Endothelial cell of umbilical vein (primary cell): ENCODE data around the gene ESYT2. TPM values are rescaled to one million over a fixed set of nuclear protein-coding genes. Genes with fewer than 3 reads are reported as not detected.

ENCODE experiments used
- BruUV-seq: library from RNA; stranded (reverse); fragments of 400-500 nt; replicated peaks from 2 replicates; lab custom pipeline; 2021; lab: Mats Ljungman, UMichigan
- CTCF ChIA-PET: fragments of 300-600, 350-600 bp; sonication (Branson Sonifier 250); formaldehyde crosslinking; loops from one replicate; lab custom pipeline; 2021; ENCODE audit warnings: antibody characterized with exemption, inconsistent platforms; lab: Charles Lee
- POLR2A ChIA-PET: fragments of 300-600, 350-600 bp; sonication (Branson Sonifier 250); formaldehyde crosslinking; loops from one replicate; lab custom pipeline; 2021; ENCODE audit warnings: antibody characterized with exemption, inconsistent platforms; lab: Charles Lee
- DNase-seq: peaks from one replicate; pipeline ENCODE4 v3.0.0-alpha.2; 2011; ENCODE audit warnings: low read depth, low spot score
- FAIRE-seq: peaks from 2 replicates; lab custom pipeline; 2011; peaks lifted over from hg19 to GRCh38; lab: Jason Lieb, UNC
- H2AFZ ChIP-seq: 2 replicates; pipeline ENCODE4 v1.6.0; 2012; ENCODE audit warnings: low read depth, low read length, control low read depth, inconsistent platforms
- H3K27ac ChIP-seq: 2 replicates; pipeline ENCODE4 v1.5.1; 2011; ENCODE audit warnings: low read depth, mild to moderate bottlenecking, control low read depth, low read length, moderate library complexity; ENCODE audit not compliant: insufficient read depth
- H3K27me3 ChIP-seq, 2 experiments: 2 replicates each; pipeline versions ENCODE4 v1.6.0 to v1.6.1; 2011; ENCODE audit warnings: low read length in 2 of 2, mixed read lengths in 1 of 2; ENCODE audit not compliant: control insufficient read depth in 2 of 2, insufficient read depth in 2 of 2
- H3K36me3 ChIP-seq, 2 experiments: 2 replicates in 1 of 2; 3 replicates in 1 of 2; pipeline ENCODE4 v1.5.1; 2011; ENCODE audit warnings: low read length in 2 of 2, mild to moderate bottlenecking in 1 of 2, moderate library complexity in 1 of 2; ENCODE audit not compliant: control insufficient read depth in 2 of 2, insufficient read depth in 2 of 2; ENCODE audit errors: extremely low read depth in 1 of 2
- H3K4me1 ChIP-seq: 3 replicates; pipeline ENCODE4 v1.5.1; 2011; ENCODE audit warnings: mild to moderate bottlenecking, low read length; ENCODE audit not compliant: control insufficient read depth, insufficient read depth; ENCODE audit errors: extremely low read depth
- H3K4me2 ChIP-seq: 2 replicates; pipeline ENCODE4 v1.6.1; 2011; ENCODE audit warnings: low read length, control low read depth, mixed read lengths; ENCODE audit not compliant: insufficient read depth
- H3K4me3 ChIP-seq, 3 experiments: fragments of 200-600 bp in 1 of 3; sonication (generic), shearing (Covaris generic) in 1 of 3; replicated peaks in 1 of 3; 2 replicates each; pipeline ENCODE4 v1.5.1; 2011 to 2016; ENCODE audit warnings: control low read depth in 3 of 3, low read length in 3 of 3, mild to moderate bottlenecking in 2 of 3, inconsistent platforms in 1 of 3, low read depth in 1 of 3, moderate library complexity in 1 of 3; ENCODE audit not compliant: insufficient read depth in 1 of 3
- H3K79me2 ChIP-seq: 2 replicates; pipeline ENCODE4 v1.6.0; 2012; ENCODE audit warnings: low read length, inconsistent platforms; ENCODE audit not compliant: control insufficient read depth, insufficient read depth
- H3K9ac ChIP-seq: replicated peaks from 2 replicates; pipeline ENCODE3; 2011; ENCODE audit warnings: low read length, control low read depth; ENCODE audit not compliant: insufficient read depth; ENCODE audit errors: extremely low read depth
- H3K9me1 ChIP-seq: replicated peaks from 3 replicates; pipeline ENCODE4 v1.6.0; 2011; ENCODE audit warnings: mild to moderate bottlenecking, low read length; ENCODE audit not compliant: control insufficient read depth, insufficient read depth; ENCODE audit errors: extremely low read depth
- H3K9me3 ChIP-seq: replicated peaks from 2 replicates; pipeline ENCODE4 v1.5.1; 2012; ENCODE audit warnings: low read length, inconsistent platforms; ENCODE audit not compliant: control insufficient read depth, insufficient read depth
- H4K20me1 ChIP-seq: replicated peaks from 2 replicates; pipeline ENCODE3; 2011; ENCODE audit warnings: mild to moderate bottlenecking, low read length; ENCODE audit not compliant: control insufficient read depth, insufficient read depth; ENCODE audit errors: extremely low read depth
- CTCF ChIP-seq, 2 donors: IDR thresholded peaks; 1 replicate in 1 of 2; 2 replicates in 1 of 2; pipeline ENCODE4 v1.5.1; 2011; ENCODE audit warnings: low read length in 2 of 2, mild to moderate bottlenecking in 2 of 2, moderate library complexity in 2 of 2, control low read depth in 1 of 2, inconsistent platforms in 1 of 2, low read depth in 1 of 2; ENCODE audit not compliant: insufficient read depth in 1 of 2; ENCODE audit errors: extremely low read depth in 1 of 2
- EZH2 ChIP-seq: IDR thresholded peaks from 2 replicates; pipeline ENCODE4 v1.6.1; 2012; ENCODE audit warnings: borderline replicate concordance, low read depth, mild to moderate bottlenecking, moderate library complexity, low read length, inconsistent platforms; ENCODE audit not compliant: severe bottlenecking
- FOS ChIP-seq: IDR thresholded peaks from 2 replicates; pipeline ENCODE4 v1.6.1; 2011; ENCODE audit warnings: mild to moderate bottlenecking, low read length, moderate library complexity, borderline replicate concordance; ENCODE audit not compliant: insufficient read depth
- JUN ChIP-seq: IDR thresholded peaks from 2 replicates; pipeline ENCODE4 v1.6.1; 2011; ENCODE audit warnings: borderline replicate concordance, low read depth; ENCODE audit not compliant: insufficient read length, insufficient read depth
- MAX ChIP-seq: IDR thresholded peaks from 2 replicates; pipeline ENCODE4 v1.6.1; 2011; ENCODE audit not compliant: insufficient read depth, insufficient read length
- MYC ChIP-seq: IDR thresholded peaks from one replicate; pipeline ENCODE4 v1.6.1; 2011; ENCODE audit warnings: mild to moderate bottlenecking, low read depth, low read length
- POLR2A ChIP-seq: IDR thresholded peaks from 2 replicates; pipeline ENCODE4 v1.6.1; 2012; ENCODE audit warnings: low read depth, mild to moderate bottlenecking, control low read depth, low read length
- POLR2AphosphoS5 ChIP-seq: IDR thresholded peaks from 2 replicates; pipeline ENCODE4 v1.6.1; 2012; ENCODE audit warnings: low read depth, mild to moderate bottlenecking, control low read depth, low read length, moderate library complexity; ENCODE audit not compliant: insufficient read depth
- dilution Hi-C: fragments of 300-500 bp; cut with MboI; formaldehyde crosslinking; loops from one replicate; pipeline ENCODE4 v1.15.0; 2019; ENCODE audit warnings: low sequenced_read_pairs; ENCODE audit not compliant: extremely low pct_ligation_motif_present
- intact Hi-C: fragments of 100-400 bp; cut with micrococcal nuclease; formaldehyde crosslinking; loops from one replicate; pipeline ENCODE4 v1.10.0; 2022
- polyA plus RNA-seq, 4 experiments: library from polyadenylated mRNA; depleted of rRNA in 3 of 4; stranded (reverse) in 3 of 4; unstranded in 1 of 4; fragments of >200 nt; gene quantifications; 2 replicates each; pipeline versions ENCODE4 v1.2.1 to v1.2.3, GENCODE V29; 2011 to 2012; ENCODE audit warnings: missing spikeins in 1 of 4
- total RNA-seq: library from RNA; stranded (reverse); gene quantifications from 2 replicates; pipeline ENCODE4 v1.2.3, GENCODE V29; 2021

ESYT2 gene
- total and polyA plus RNA-seq, 2 donors (not counting 3 experiments of a cell fraction or from before 2014, with no cell fraction given), result 18.8 to 46.6 TPM

GRCh38 chr7:158743219-158743618 is 86.1 kb downstream of the ESYT2 start:
- no peaks in the 10 kb centered on the region for H3K79me2 ChIP-seq
- H4K20me1 ChIP-seq, result no peaks in the 10 kb centered on the region
- H3K27me3 ChIP-seq, result no peaks in the 10 kb centered on the region
- TF ChIP-seq FOS (no peak), EZH2 (no peak), JUN (no peak), MYC (no peak), MAX (no peak), POLR2AphosphoS5 (no peak), POLR2A (no peak), CTCF (IDR thresholded peaks at IDR 0.05; ENCODE audit: extremely low read depth in 1 of 2, insufficient read depth in 1 of 2, low read depth in 1 of 2, low read length in 2 of 2) (no peak)
- no peak overlapping the region for H3K27ac ChIP-seq
- POLR2A ChIA-PET, result no interaction called here
- H3K4me2 ChIP-seq, result no peak overlapping the region
- BruUV-seq, result no TSS peak
- H2AFZ ChIP-seq, result no peak overlapping the region
- no peak for DNase-seq
- dilution Hi-C loops, result no loop called here
- no peaks in the 10 kb centered on the region for H3K9me3 ChIP-seq
- no peaks in the 10 kb centered on the region for H3K9me1 ChIP-seq
- CTCF ChIA-PET, result interaction anchor here (0.8 to 4.3 kb wide), 2 partner anchors 48 to 234 kb away, joined by 4 to 39 read pairs; no protein-coding TSS in a partner anchor
- H3K4me3 ChIP-seq, result no peak overlapping the region
- no peak for FAIRE-seq
- no peak overlapping the region for H3K9ac ChIP-seq
- H3K36me3 ChIP-seq, result peaks cover 0 to 10% of the 10 kb centered on the region in 2 experiments
- peaks cover 22% of the 10 kb centered on the region for H3K4me1 ChIP-seq
- intact Hi-C loops, result no loop called here
